ENCODE measurements around the gene TRAF4.

TRAF4 gene

DNA sequence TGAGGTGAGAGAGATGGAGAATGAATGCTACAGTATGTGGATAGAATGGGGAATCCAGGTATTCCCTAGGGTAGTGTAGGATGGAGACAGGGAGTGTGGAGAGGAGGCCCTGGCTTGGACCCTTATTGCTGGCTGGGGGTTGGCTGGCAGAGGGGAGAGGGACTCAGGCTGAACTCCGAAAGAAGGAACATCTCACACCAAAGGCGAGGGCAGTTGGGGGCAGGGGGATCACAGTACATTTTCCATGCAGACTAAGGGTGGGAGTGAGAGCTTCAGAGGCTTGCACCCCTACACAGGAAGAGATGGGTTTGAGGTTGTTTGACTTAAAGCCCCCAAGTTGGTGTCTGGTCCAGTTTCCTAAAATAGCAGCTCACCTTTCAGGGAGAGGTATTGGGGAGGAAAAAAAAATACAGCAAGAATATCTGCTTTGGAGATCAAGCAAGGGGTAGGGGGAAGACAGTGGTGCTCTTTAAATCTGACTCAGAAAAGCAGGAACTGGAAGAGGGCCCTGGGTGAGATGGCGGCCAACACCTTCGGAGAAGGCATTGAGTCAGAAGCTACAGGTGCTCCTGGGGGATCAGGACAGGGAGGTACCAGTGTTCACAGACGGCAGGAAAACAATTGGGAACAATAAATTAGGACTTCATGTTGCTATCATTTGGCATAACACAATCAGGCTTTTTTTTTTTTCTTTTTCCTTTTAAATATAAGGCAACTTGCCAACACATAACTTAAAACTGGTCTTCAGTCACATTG lies 12.4 kb downstream of the TRAF4 start:
- no peak for TF ChIP-seq PAX5 (IDR thresholded peaks at IDR 0.05; ENCODE audit: insufficient read depth, low read length, severe bottlenecking)
- TF ChIP-seq POLR2AphosphoS5 (IDR thresholded peaks at IDR 0.05; ENCODE audit: low read depth, low read length): no peak
- no peak for TF ChIP-seq POLR2A (IDR thresholded peaks at IDR 0.05; ENCODE audit: low read depth, low read length)
- no peak for TF ChIP-seq TAF1 (IDR thresholded peaks at IDR 0.05; ENCODE audit: low read depth, low read length)
- no peak for TF ChIP-seq POU2F2 (IDR thresholded peaks at IDR 0.05; ENCODE audit: low read depth, low read length)
- TF ChIP-seq SPI1 (IDR thresholded peaks at IDR 0.05; ENCODE audit: low read depth, low read length): no peak
- FAIRE-seq (no peak), DNase-seq (ENCODE audit: insufficient read length, low spot score) (no peak)

- DNase-seq (ENCODE audit: insufficient read length, low spot score) (no peak), FAIRE-seq (no peak)
- TF ChIP-seq POU2F2 (IDR thresholded peaks at IDR 0.05; ENCODE audit: low read depth, low read length) (no peak), SPI1 (IDR thresholded peaks at IDR 0.05; ENCODE audit: low read depth, low read length) (no peak), POLR2A (IDR thresholded peaks at IDR 0.05; ENCODE audit: low read depth, low read length) (no peak), POLR2AphosphoS5 (IDR thresholded peaks at IDR 0.05; ENCODE audit: low read depth, low read length) (no peak), TAF1 (IDR thresholded peaks at IDR 0.05; ENCODE audit: low read depth, low read length) (no peak), PAX5 (IDR thresholded peaks at IDR 0.05; ENCODE audit: insufficient read depth, low read length, severe bottlenecking) (no peak)
Measured at GRCh38 chr17:28758411-28759121, 14.8 kb downstream of the TRAF4 start.

DNA sequence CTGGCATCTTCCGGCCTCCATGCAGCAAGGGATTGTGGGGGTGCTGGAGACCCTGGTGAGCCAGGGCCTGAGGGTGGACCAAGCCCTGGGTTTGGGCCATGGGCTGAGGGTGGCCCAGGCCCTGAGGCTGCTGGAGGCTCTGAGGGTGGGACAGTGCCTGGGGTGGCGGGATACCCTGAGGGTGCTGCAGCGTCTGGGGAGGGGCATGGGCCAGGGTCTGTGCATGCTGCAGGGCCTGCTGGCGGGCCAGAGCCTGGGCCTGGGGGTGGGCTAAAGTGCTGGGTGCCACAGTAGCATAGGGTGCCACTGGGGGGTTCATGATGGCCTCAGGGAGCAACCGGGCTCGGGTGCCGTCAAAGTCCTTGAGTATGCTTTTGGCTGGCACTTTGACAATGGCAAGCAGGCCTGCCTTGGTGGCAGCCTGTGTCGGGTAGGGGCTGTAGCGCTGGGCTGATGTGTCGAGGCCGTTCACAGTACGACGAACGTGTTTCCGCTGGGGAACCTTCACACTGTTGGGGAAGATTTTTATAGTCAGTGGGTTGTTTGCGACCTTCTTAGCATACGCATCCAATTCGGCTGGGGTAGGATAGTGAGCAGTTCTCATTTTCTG lies 15.6 kb downstream of the TRAF4 start:
- DNase-seq (ENCODE audit: insufficient read length, low spot score) (no peak), FAIRE-seq (no peak)
- TF ChIP-seq PAX5 (IDR thresholded peaks at IDR 0.05; ENCODE audit: insufficient read depth, low read length, severe bottlenecking) (no peak), SPI1 (IDR thresholded peaks at IDR 0.05; ENCODE audit: low read depth, low read length) (no peak), TAF1 (IDR thresholded peaks at IDR 0.05; ENCODE audit: low read depth, low read length) (no peak), POLR2AphosphoS5 (IDR thresholded peaks at IDR 0.05; ENCODE audit: low read depth, low read length) (no peak), POLR2A (IDR thresholded peaks at IDR 0.05; ENCODE audit: low read depth, low read length) (no peak), POU2F2 (IDR thresholded peaks at IDR 0.05; ENCODE audit: low read depth, low read length) (no peak)

- no peak for DNase-seq (ENCODE audit: insufficient read length, low spot score)
- FAIRE-seq: no peak
- TF ChIP-seq PAX5 (IDR thresholded peaks at IDR 0.05; ENCODE audit: insufficient read depth, low read length, severe bottlenecking) (no peak), POU2F2 (IDR thresholded peaks at IDR 0.05; ENCODE audit: low read depth, low read length) (no peak), SPI1 (IDR thresholded peaks at IDR 0.05; ENCODE audit: low read depth, low read length) (peak; percentile 19; the same call in 1 of the 2 replicates)
Measured at GRCh38 chr17:28760601-28761562, 17.1 kb downstream of the TRAF4 start.

- TF ChIP-seq POLR2A (IDR thresholded peaks at IDR 0.05; ENCODE audit: low read depth, low read length) (no peak), POU2F2 (IDR thresholded peaks at IDR 0.05; ENCODE audit: low read depth, low read length) (no peak), SPI1 (IDR thresholded peaks at IDR 0.05; ENCODE audit: low read depth, low read length) (no peak), TAF1 (IDR thresholded peaks at IDR 0.05; ENCODE audit: low read depth, low read length) (no peak)
- FAIRE-seq: peak; percentile 72
- no peak for DNase-seq (ENCODE audit: insufficient read length, low spot score)
Measured at GRCh38 chr17:28763137-28763799, 19.5 kb downstream of the TRAF4 start.

DNA sequence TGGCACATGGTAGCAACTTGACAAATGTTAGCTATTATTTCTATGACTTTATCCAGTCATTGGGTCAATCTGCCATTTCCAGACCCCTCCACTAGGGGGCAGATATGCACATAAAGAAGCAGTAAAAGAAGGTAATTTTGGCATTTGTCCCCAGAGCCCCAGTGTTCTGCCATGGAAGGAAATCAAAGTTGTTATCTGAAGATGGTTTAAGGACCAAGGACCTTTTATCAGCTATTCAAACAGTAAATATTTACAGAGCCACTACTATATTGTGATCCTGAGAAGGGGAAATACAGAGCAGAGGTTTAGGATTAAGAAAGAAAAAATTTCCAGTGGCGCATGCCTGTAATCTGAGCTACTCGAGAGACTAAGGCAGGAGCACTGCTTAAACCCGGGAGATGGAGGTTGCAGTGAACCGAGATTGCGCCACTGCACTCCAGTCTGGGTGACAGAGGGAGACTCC lies 20.0 kb downstream of the TRAF4 start:
- FAIRE-seq (peak; percentile 47), DNase-seq (ENCODE audit: insufficient read length, low spot score) (no peak)
- TF ChIP-seq SPI1 (IDR thresholded peaks at IDR 0.05; ENCODE audit: low read depth, low read length) (no peak), TAF1 (IDR thresholded peaks at IDR 0.05; ENCODE audit: low read depth, low read length) (no peak), POLR2AphosphoS5 (IDR thresholded peaks at IDR 0.05; ENCODE audit: low read depth, low read length) (no peak), POU2F2 (IDR thresholded peaks at IDR 0.05; ENCODE audit: low read depth, low read length) (no peak), POLR2A (IDR thresholded peaks at IDR 0.05; ENCODE audit: low read depth, low read length) (no peak), PAX5 (IDR thresholded peaks at IDR 0.05; ENCODE audit: insufficient read depth, low read length, severe bottlenecking) (no peak)

DNA sequence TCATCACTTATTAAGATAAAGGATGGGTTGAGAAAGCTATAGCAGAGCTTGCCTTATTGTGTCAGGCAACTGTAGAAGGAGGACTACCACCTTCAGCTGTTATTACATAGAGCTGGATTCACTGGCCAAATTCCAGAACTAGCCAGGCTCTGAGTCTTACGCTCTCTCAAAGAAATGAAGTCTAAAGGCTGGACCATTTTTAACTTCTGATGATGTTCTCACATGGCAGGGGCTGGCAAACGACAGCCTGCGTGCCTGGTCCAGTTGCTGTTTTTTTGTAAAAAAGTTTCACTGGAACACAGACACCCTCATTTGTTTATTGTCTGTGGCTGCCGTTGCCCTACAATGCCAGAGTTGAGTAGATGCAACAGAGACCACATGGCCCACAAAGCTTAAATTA lies 21.2 kb downstream of the TRAF4 start:
- no peak for TF ChIP-seq PAX5 (IDR thresholded peaks at IDR 0.05; ENCODE audit: insufficient read depth, low read length, severe bottlenecking)
- no peak for TF ChIP-seq TAF1 (IDR thresholded peaks at IDR 0.05; ENCODE audit: low read depth, low read length)
- TF ChIP-seq POLR2A (IDR thresholded peaks at IDR 0.05; ENCODE audit: low read depth, low read length): no peak
- no peak for TF ChIP-seq POU2F2 (IDR thresholded peaks at IDR 0.05; ENCODE audit: low read depth, low read length)
- TF ChIP-seq SPI1 (IDR thresholded peaks at IDR 0.05; ENCODE audit: low read depth, low read length): no peak
- TF ChIP-seq POLR2AphosphoS5 (IDR thresholded peaks at IDR 0.05; ENCODE audit: low read depth, low read length): no peak
- FAIRE-seq (no peak), DNase-seq (ENCODE audit: insufficient read length, low spot score) (no peak)

- FAIRE-seq: no peak
- no peak for TF ChIP-seq POU2F2 (IDR thresholded peaks at IDR 0.05; ENCODE audit: low read depth, low read length)
- TF ChIP-seq SPI1 (IDR thresholded peaks at IDR 0.05; ENCODE audit: low read depth, low read length): no peak
- TF ChIP-seq TAF1 (IDR thresholded peaks at IDR 0.05; ENCODE audit: low read depth, low read length): no peak
- TF ChIP-seq POLR2AphosphoS5 (IDR thresholded peaks at IDR 0.05; ENCODE audit: low read depth, low read length): no peak
- no peak for TF ChIP-seq PAX5 (IDR thresholded peaks at IDR 0.05; ENCODE audit: insufficient read depth, low read length, severe bottlenecking)
- no peak for TF ChIP-seq POLR2A (IDR thresholded peaks at IDR 0.05; ENCODE audit: low read depth, low read length)
- no peak for DNase-seq (ENCODE audit: insufficient read length, low spot score)
Measured at GRCh38 chr17:28773736-28774135, 29.9 kb downstream of the TRAF4 start.
